IPS-NIHi7 (cell line): Measurements from ENCODE around the gene TBCD.

Experiments
- DNase-seq: peaks from one replicate; pipeline ENCODE4 v3.0.0; 2012; ENCODE audit warnings: mixed read lengths; ENCODE audit errors: extremely low spot score

The TBCD gene

DNA sequence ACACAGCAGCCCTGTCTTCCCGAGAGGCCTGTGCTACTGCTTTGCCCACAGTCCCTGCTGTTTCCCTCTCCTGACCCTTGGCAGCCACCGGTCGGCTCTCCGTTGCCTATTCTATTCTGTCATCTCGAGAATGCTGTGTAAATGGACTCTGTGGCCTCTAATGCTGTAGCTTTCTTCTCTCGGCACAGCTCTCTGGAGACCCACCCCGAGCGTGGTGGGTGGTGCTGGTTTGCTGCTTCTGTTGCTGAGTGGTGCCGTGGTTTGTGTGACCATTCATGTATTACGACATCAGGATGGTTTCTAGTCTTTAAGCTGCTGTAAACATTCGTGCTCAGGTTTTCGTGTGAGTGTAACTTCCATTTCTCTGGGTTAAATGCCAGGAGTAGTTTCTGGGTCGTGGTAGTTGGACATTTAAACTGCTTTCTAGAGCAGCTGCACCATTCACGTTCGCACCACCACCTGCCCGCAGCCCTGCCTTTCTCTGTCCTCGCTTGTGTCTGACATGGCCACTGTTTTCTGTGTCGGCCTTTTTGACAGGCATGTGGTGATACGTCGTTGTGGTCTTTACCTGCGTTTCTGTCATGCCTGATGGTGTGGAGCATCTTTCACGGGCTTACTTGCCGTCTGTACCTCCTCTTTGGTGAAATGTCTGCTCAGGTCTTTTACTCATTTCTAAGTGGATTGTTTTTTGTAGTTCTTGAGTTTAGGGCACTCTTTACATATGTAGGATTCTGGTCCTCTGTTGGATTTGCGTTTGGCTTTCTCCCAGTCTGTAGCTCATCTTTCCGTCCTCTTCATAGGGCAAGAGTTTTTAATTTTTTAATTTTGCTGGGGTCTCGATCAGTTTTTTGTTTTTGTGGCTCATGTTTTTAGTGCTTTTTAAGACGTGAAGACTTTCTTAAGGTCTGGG, 135.6 kb downstream of the TBCD start:
- DNase-seq = no peak

DNA sequence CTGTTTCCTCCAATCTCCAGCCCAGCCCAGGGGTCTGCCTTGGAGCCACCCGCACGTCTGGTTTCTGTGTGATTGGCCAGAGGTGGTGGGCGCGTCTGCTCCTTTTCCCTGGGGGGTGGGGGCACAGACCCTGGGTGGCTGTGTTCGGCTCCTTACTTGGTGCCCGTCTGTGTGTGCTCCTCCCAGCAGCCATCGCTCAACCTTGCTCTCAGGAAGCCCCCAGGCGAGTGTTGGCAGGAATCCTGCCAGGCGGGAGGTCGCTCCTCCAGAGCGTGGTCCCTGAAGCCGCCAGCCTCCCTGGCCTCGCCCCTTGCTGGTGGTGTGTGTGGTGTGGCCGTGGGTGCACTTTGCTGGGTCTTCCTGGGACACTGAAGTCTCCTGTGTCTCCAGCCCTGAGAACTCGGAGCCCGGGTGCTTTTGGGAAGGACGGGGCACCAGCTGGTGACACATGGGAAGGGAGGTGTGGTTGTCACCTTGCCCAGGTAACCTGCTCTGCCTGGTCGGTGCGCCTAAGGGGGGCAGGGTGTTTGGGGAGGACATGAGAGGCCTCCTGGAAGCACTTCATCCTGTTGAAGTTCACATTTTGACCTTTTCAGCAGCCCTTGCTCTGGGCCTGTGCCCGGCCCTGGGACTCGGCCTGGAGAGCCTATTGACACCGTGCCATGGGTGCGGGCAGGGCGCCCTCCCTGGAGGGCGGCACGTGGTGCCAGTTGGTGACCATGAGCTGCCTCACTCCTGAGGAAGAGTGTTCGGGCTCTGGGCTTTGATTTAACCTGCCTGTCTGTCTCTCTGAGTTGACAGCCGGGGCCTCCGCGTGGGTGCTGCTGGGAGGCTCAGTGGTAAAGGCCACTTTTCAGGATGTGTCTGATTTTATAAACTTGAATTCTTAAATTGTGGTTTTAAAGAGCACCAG, 137.0 kb downstream of the TBCD start:
- no peak for DNase-seq

DNA sequence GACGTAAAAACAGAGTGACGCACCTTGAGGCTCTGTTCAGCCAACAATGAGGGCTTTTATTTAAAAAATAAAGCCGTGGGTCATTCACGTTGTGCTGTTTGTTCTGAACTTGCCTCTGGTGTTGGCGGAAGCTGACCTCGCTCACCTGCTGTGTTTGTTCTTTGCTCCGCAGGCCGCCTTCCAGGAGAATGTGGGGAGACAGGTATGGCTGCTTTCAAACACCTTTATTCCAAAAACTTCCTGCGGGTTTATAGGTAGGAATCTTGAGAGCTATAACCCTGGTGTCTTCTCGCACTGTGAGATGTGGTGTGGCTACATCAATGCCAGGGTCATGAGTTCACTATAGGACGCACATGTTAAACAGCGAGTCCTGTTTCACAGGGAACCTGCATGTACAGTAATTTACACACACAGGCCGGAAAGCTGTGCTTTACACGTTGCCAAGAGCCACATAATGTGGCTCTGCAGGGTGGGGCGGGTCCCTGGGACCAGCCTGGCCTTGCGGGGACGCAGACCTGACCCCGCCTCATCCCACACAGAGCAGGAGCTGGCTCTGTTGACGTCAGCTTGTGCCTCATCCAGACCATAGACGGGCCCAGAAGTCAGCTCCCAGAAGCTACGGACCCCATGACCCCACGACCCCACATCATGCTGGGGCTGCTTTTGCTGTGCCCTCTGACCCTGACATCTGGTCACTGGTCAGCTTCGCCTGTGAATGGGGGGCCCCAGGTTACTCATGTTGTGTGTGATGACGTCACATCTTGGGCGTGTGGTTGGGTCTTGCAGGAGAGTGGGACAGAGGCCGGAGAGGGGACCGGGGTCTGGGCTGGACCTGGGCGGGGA, 137.9 kb downstream of the TBCD start:
- DNase-seq = no peak

DNA sequence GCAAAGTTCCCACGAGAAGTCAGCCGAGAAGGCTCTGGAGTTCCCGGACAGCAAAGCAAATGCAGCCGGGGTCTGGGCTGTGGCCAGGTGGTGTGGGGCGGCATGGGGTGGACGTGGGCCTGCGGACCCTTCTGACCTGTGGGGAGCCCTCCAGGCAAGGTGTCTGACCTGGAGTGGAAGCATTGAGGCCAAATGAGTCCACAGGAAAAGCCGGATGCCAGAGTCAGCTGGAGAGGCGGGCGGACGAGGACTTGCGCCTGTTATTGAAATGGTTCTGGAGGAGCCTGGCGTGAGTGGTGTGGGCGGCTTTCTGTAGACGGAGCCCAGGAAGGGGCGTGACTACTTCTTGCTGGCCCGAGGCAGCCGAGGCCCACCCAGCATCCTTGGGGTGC, 138.5 kb downstream of the TBCD start:
- no peak for DNase-seq

DNA sequence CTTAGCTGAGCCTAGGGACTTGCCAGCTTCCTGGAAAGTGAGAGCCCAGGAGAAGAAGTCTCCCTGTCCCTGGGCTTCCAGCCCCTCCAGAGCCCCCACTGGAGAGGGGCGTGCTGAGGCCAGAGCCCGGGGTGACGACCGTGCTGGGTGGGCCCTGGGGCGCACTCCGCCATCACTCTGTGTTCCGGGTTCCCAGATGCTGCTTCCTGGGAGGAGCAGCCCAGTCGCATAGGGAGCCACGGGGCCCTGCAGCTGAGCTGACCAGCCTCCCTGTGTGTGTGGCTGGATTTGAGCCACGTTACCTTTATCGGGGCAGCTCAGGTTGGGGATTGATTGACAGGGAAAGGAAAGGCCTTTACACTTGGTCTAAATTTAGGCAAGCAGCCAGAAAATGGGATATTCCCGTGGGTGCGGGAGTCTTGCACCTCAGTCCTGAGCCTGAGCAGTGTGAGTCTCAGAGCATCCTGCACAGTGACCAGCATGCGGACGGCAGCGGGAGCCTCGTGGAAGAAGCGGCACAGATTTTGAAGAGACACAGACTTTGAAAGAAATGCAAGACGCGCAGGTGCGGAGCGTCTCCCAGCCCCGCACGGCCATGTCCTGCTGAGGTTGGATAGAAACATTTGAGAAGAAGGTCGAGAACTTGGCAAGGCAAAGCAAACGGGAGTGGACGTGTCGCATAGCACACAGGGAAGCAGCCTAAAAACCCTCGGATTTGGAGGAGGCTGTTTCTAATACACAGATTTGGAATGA, 139.2 kb downstream of the TBCD start:
- no peak for DNase-seq

DNA sequence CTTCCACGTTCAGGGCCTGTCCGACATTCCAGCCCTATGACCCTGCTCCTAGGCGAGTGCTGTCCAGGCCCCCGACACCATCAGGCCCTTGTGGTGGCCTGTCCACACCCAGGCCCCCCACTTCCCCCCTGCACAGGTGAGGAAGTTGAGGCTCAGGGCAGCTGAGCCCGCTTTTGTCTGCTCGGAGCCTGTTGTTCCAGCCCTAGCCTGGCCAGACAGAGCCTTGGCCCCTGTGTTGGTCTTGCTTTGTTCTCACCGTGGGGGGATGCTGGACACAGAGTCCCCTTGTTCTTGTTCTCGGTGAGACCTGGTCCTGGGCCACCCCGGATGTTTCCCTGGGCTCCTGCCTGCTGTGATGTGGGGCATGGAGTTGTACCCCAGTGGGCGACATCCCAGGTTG, 140.0 kb downstream of the TBCD start:
- no peak for DNase-seq

DNA sequence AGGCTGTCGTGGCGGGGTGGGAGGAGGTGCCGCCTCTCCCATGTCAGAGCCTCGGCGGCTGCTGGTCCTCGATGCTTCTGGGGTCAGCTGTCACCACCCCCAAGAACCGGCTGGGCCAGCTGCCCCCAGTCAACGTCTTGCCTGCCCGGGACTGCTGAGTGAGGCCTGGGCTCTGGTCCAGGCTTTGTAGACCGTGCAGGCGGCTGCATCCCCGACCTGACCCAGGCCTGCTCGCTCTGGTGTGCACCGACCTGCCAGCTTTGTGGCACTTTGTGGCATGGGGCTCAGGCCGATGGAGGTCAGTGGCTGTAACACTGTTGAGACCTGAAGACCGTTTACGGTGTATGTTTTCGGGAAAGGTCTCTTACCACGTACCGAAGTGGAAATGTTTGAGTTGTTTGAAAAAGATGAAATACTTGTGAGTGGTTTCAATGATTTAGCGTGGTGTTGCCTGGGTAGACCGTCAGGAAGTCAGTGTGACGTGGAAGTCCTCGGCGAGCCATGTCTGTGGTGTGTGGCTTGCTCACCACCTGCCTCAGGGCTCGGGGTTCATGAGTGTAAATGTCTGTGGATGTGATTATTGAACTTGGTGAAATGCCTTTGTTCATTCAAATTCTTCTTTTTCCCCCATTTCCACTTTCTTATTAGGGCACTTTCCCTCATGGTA, 141.2 kb downstream of the TBCD start:
- no peak for DNase-seq

DNA sequence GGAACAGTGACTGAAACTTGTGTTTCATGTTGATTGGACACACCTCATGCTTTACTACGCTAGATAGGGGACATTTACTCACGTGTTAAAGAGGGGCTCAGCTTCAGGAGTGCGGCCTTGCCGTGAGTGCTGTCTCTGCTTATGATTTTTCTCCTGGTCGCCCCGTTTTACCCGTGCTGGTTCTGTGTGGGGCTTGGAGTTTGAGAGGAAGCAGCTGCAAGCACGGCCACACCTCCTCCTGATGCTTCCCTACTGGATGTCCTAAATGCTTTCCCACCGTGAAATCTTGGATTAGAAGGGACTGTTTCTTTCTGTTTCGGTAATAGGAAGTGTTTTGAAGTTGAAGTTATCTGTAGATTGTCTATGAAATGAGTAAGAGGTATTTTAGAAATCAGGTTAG, 141.9 kb downstream of the TBCD start:
- DNase-seq = no peak

DNA sequence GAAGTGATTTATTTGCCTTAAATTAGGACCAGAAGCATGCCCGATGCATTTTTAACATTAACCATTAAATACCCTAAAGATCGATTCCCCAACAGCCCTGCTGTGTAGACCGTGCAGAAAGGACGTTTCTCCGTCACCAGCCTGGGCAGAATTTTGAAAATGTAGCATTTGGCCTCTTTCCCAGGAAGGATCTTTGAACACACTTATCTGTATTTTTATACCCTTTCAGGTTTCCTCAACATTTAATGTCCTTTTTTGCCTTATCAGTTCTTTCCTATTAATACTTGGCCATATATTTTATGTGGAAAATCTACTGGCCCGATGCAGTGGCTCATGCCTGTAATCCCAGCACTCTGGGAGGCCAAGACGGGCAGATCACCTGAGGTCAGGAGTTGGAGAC, 142.5 kb downstream of the TBCD start:
- no peak for DNase-seq

DNA sequence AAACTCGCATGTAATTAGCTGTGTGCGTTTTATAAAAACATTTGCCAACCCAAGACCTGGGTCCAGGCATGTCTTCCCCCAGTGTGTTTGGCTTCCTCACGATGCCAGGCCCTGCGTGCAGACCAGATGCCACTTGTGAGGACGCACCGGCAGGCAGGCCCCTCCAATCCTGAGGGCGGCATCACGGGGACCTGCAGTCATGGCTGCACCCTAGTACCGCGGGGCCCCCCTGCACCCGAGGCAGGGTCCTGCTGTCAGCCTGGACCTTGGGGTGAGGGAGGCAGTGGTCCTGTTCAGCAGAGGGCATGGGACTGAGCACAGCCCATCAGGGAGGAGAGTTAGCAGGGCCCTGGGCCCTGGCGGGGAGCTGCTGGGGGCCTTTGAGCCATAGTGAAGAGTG, 143.2 kb downstream of the TBCD start:
- no peak for DNase-seq

DNA sequence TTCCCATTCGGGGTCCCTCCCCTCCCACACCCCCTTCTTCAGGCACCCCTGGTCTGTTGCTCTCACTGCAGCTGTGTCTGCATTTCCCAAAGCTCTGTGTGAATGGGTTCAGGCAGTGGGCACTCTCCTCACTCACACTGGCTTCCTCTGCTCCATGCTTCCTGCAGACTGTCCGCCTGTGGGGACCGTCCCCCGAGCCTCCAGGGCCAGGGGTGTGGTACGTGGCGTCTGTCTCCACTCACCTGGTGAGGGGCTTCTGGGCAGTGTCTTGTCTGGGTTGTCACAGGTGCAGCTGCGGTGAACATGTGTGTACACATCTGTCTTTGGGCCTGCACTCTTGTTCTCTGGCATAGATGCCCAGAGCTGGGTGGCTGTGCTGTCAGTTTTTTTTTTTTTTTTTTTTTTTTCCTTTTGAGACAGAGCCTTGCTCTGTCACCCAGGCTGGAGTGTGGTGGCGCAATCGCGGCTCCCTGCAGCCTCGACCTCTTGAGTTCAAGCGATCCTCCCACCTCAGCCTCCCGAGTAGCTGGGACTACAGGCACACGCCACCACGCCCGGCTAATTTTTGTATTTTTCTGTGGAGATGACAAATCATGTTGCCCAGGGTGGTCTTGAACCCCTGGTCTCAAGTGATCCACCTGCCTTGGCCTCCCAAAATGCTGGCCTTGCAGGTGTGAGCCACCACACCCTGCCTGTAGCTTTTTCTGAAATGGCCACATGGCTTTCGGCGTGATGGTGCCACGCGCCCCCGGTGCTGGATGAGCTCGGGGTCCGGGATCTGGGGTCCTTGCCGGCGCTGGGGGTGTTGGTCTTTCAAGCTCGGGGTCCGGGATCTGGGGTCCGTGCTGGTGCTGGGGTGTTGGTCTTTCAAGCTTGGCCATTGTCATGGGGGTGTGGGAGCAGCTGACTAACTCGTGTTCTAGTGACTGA, 144.5 kb downstream of the TBCD start:
- no peak for DNase-seq

DNA sequence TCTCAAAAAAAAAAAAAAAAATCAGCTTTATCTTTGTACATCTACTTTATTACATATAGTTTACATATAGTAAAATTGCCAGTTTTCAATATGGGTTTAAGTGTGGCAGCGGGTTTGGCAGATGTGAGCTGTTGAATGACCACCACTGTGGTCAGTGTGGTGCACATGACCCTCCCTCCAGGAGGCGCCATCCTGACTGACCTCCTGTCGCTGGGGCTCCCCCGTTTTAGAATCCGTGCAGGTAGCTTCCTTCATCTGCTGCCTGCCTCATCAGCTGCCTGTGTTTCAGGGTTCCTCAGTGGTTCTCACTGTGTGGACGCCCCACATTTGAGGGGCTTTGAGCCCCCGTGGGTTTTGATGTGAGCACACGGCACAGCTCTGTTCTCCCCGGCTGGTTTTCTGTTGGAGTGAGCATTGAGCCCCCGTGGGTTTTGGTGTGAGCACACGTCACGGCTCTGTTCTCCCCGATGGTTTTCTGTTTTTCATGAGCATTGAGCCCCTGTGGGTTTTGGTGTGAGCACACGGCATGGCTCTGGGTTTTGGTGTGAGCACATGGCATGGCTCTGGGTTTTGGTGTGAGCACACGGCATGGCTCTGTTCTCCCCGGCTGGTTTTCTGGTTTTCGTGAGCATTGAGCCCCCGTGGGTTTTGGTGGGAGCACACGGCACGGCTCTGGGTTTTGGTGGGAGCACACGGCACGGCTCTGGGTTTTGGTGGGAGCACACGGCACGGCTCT, 145.8 kb downstream of the TBCD start:
- no peak for DNase-seq

DNA sequence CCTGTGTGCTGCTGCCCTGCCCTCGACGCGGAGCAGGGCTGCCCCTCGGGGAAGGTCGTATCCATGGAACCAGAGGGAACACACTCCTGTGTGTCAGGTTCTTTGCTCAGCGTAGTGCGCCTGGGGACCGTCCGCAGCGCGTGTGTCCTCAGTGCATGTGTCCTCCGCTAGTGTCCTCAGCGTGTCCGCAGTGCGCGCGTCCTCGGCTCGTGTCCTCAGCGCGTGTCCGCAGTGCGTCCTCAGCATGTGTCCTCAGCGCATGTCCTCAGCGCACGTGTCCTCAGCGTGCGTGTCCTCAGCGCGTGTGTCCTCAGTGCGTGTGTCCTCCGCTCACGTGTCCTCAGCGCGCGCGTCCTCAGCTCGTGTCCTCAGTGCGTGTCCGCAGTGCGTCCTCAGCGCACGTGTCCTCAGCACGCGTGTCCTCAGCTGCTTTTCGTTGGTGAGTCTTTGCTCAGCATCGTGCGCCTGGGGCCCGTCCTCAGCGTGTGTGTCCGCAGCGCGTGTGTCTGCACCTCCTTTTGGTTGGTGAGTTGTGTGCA, 147.2 kb downstream of the TBCD start:
- DNase-seq = no peak

DNA sequence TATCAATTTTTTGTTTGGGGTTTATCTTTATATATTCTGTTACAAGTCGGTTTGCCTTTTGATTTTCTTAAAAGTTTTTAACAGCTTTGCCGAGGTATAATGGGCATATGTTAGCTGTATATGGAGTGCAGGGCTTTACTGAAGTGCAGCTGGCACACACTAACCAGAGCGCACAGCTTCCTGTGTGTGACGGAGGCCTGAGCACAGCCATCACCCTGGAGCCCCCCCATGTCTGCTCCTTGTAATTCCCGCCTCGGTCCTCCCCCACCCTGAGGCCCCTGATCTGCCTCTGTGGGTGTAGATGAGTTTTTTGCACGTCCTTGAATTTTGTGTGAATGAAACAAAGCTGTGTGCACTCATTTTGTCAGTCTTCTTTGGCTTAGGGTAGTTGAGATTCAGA, 148.1 kb downstream of the TBCD start:
- DNase-seq = no peak

DNA sequence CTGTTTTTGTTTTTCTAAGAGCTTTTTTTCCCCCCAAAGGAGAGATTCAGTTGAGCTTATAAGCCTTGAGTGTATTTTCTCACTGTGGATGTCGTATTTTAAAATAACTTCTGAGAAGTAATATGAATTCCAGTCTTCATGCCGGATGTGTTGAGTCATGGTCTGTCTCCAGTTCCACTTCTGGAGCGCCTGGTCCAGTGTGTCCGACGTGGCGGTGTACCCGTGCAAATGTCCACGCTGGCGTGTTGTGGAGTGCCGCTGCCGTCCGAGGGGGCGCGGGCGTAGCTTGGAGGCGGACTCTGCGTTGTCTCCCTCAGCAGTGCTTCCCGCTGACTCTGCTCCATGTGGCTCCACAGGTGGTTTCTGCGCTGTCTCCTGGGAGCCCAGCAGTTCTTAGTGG, 148.9 kb downstream of the TBCD start:
- DNase-seq = no peak

DNA sequence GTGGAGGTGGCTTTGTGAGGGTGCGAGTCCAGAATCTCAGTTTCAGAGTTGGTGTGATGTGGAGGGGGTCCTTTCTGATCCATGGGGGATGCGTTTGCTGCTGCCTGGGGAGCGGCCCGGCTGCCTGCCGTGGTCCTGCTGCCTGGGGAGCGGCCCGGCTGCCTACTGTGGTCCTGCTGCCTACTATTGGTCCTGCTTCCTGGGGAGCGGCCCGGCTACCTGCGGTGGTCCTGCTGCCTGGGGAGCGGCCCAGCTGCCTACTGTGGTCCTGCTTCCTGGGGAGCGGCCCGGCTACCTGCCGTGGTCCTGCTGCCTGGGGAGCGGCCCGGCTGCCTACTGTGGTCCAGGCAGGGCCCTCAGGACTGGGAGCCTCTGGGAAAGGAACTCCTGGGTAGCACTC, 149.5 kb downstream of the TBCD start:
- no peak for DNase-seq

DNA sequence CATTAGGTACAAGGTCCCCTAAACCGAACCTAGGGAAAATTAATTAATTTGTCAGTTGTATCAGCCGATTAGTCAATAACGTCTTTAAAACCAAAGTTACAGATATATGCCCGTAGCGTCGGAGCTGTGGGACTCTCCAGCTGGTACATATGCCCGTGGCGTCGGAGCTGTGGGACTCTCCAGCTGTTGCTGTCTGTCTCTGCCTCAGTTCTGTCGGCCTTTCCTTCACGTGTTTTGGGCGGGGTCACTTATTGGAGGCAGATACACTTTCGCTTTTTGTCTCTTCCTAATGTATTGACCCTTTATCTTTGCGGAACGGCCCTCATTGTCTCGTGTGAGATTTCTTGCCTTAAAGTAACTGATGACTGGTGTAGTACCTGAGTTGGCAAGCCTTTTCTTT, 150.0 kb downstream of the TBCD start:
- no peak for DNase-seq
